Activated CD4-positive, alpha-beta T cell treated with anti-CD3 and anti-CD28 coated beads, Interleukin-2, amount 50 U/mL, for 24 hours (primary cell): ENCODE measurements around the gene CDKL4.
"Not testable (repeated sequence)": the region's sequence is repeated elsewhere in the genome, so short reads cannot be mapped to it uniquely, and the experiment has no call there.

Experiments used
- DNase-seq, 2 donors: peaks; one replicate each; pipeline ENCODE4 v3.0.0-alpha.2; 2020; ENCODE audit warnings: low read depth in 1 of 2, low spot score in 1 of 2

Gene CDKL4

DNA sequence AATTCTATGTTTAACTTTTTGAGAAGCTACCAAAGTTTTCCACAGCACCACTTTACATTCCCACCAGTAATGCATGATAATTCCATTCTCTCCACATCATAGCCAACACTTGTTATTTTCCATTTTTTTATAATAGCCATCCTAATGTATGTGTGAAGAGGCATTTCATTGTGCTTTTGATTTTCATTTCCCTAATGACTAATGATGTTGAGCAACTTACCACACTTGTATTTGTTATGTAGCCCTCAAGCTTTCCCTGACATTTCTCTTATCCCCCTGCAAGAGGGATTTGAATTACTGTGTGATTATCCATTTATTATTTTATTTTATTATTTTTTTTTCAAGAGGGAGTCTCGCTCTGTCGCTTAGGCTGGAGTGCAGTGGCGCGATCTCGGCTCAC lies 99.4 kb downstream of the CDKL4 start:
- no peak for DNase-seq

- DNase-seq, result no peak
Observed at GRCh38 chr2:39142904-39143605, 100.7 kb downstream of the CDKL4 start.

GRCh38 chr2:39141334-39142271 lies 102.2 kb downstream of the CDKL4 start:
- no peak for DNase-seq

DNA sequence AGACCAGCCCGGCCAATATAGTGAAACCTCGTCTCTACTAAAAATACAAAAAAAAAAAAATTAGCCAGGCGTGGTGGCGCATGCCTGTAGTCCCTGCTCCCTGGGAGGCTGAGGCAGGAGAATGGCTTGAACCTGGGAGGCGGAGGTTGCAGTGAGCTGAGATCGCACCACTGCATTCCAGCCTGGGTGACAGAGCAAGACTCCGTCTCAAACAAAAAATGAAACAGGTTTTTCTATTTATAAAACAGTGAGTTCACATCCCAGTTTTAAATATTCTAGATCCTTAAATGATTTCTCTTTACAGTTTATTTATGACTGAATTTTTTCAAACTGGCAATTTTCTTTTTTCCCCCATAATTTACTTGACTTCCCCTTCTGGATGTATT lies 102.8 kb downstream of the CDKL4 start:
- not testable (repeated sequence) for DNase-seq

DNA sequence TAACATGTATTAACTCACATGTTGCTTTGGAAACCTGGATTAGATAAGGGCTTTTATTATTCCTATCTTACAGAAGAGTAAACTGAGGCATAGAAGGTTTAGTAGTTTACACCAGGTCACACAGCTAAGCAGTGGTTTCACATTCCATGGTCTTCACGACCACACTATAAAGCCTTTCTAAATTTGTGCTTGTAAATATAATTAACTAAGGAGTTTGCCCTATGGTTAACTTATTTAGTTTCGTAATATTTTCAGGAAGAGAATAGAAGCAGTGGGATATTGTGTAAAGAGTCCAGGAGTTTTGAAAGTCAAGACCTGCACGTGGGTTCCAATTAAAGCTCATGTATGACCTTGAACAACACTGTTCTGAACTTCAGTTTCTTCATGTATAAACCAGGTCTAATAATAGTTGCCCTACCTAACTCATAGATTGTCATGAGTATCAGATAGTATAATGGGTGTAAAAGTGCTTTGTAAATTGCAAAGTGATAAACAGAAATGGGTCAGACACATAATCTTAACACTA lies 103.4 kb downstream of the CDKL4 start:
- no peak for DNase-seq

GRCh38 chr2:39139511-39140237 lies 104.1 kb downstream of the CDKL4 start:
- DNase-seq, result no peak

DNA sequence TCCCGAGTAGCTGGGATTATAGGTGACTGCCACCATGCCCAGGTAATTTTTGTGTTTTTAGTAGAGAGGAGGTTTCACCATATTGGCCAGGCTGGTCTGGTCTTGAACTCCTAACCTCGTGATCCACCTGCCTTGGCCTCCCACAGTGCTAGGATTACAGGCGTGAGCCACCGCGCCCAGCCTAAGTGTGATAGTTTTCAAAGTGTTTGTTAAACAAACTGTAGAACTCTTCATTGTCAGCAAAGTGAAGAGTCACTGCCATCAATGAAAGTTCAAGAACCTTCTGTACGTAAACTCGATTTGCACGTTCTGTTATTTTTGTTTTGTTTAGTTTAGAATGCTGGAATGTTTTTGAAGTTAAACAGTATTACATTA lies 104.9 kb downstream of the CDKL4 start:
- no peak for DNase-seq

DNA sequence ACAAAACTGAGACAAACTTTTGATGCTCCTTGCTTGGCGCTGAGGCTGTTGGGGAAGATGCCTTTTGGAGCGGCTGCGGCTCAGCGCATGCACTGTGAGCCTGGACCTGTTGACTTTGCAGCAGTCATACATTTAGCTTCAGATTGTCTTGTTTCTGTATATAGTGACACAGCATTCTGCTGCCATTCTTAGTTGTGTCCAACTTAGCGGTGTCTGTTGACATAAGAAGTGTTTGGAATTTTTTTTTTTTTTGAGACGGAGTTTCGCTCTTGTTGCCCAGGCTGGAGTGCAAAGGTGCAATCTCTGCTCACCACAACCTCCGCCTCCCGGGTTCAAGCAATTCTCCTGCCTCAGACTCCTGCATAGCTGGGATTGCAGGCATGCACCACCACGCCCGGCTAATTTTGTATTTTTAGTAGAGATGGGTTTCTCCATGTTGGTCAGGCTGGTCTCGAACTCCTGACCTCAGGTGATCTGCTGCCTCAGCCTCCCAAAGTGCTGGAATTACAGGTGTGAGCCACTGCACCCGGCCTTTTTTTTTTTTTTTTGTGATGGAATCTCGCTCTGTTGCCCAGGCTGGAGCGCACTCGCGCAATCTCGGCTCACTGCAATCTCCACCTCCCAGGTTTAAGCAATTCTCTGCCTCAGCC lies 105.5 kb downstream of the CDKL4 start:
- not testable (repeated sequence) for DNase-seq

GRCh38 chr2:39136799-39137198 lies 107.0 kb downstream of the CDKL4 start:
- DNase-seq, result no peak

DNA sequence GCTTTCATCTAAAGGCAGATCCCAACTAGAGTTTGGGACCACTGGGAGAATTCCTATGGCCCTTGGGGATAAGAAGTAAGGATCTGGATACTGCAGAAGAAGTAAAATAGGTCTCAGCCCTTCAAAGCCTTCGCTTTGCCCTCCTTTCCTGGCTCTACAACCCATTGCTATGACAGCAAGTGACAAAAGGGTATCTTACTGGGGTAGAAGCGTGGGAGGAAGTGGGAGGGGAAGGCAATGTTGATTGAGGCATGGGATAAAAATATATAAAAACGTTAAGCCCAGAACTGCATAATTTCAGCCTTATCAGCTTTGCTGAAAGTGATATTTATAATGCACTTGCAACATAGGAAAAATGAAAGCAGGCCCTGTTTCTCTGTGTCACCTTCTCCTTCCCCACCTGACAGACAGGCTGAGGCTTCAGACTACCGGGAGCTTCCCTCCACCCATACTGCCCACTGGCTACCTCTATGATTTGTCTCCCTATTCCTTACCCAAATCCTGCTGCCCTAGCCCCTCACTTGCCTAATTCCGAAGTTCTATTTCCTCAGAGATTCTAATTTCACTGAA lies 108.0 kb downstream of the CDKL4 start:
- DNase-seq, result no peak

GRCh38 chr2:39133215-39133851 lies 110.4 kb downstream of the CDKL4 start:
- DNase-seq, result no peak

- peak in 1 of 2 donors; percentile 75 for DNase-seq
Observed at GRCh38 chr2:39128919-39129391, 114.8 kb downstream of the CDKL4 start.

DNA sequence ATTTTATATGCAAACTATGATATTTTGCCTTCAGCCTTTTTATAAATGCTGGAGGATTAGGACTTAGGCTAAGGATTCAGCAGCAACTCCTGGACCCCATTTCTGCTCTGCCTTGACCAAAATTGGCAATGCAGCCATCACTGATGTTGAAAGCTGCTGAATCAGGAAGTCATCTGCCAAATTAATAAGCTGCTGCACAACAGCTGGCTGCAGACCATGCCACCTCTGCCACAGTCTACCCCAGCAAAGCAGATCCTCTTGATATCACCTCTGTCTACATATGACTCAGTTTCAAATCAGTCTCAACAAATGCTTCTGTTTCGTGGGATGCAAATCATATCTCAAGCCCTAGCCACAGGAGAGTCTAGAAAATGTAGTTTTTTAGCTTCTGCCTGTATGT lies 115.8 kb downstream of the CDKL4 start:
- DNase-seq, result peak in 1 of 2 donors; percentile 35
